ENCODE results near the gene LRP1. TPM values are rescaled to one million over a fixed set of nuclear protein-coding genes. Genes with fewer than 3 reads are reported as not detected.

LRP1 gene
- total RNA-seq, 4 donors from 2014 or later, result 185 to 292 (median 216) TPM

- no peak for ATAC-seq
- Histone ChIP-seq H3K4me3 (no peak overlapping the region), H3K4me1 (peaks cover 0 to 44% (median 14%) of the 10 kb centered on the region in 3 donors), H3K27ac (no peak overlapping the region), H3K9me3 (no peaks in the 10 kb centered on the region), H3K36me3 (no peaks in the 10 kb centered on the region), H3K27me3 (peaks cover 99% of the 10 kb centered on the region)
- TF ChIP-seq CTCF (IDR thresholded peaks at IDR 0.05) (no peak), POLR2AphosphoS5 (IDR thresholded peaks at IDR 0.05) (no peak), EP300 (IDR thresholded peaks at IDR 0.05) (no peak), POLR2A (IDR thresholded peaks at IDR 0.05) (no peak)
- 12 to 28% methylated on average over 5 to 17 of the region's 38 CpGs for WGBS, 2 donors (ENCODE audit: low coverage in 1 of 2)
These were observed 91.9 kb downstream of the LRP1 start for GRCh38 chr12:57219993-57220754.

- H3K4me3 ChIP-seq, result no peak overlapping the region
- H3K27me3 ChIP-seq, result peaks cover 99% of the 10 kb centered on the region
- H3K36me3 ChIP-seq, result no peaks in the 10 kb centered on the region
- no peak for ATAC-seq
- no peaks in the 10 kb centered on the region for H3K9me3 ChIP-seq
- peaks cover 0 to 44% (median 14%) of the 10 kb centered on the region in 3 donors for H3K4me1 ChIP-seq
- WGBS, 2 donors (ENCODE audit: low coverage in 1 of 2), result 56 to 86% methylated on average over 1 of the region's 1 CpG
- H3K27ac ChIP-seq, result no peak overlapping the region
- no peak for TF ChIP-seq POLR2AphosphoS5 (IDR thresholded peaks at IDR 0.05)
- no peak for TF ChIP-seq CTCF (IDR thresholded peaks at IDR 0.05)
- TF ChIP-seq POLR2A (IDR thresholded peaks at IDR 0.05), result no peak
- no peak for TF ChIP-seq EP300 (IDR thresholded peaks at IDR 0.05)
These were observed 92.5 kb downstream of the LRP1 start for GRCh38 chr12:57220770-57221168.

- TF ChIP-seq CTCF (IDR thresholded peaks at IDR 0.05), result no peak
- no peak for TF ChIP-seq EP300 (IDR thresholded peaks at IDR 0.05)
- TF ChIP-seq POLR2A (IDR thresholded peaks at IDR 0.05), result no peak
- TF ChIP-seq POLR2AphosphoS5 (IDR thresholded peaks at IDR 0.05), result no peak
- no peak overlapping the region for H3K4me3 ChIP-seq
- 34% methylated on average over 6 of the region's 24 CpGs; no CpG with 5 or more reads in 1 of the 2 donors for WGBS, 2 donors (ENCODE audit: low coverage in 1 of 2)
- peaks cover 0 to 41% (median 9%) of the 10 kb centered on the region in 3 donors for H3K4me1 ChIP-seq
- H3K36me3 ChIP-seq, result no peaks in the 10 kb centered on the region
- H3K27ac ChIP-seq, result no peak overlapping the region
- no peak for ATAC-seq
- H3K27me3 ChIP-seq, result peaks cover 99% of the 10 kb centered on the region
- H3K9me3 ChIP-seq, result no peaks in the 10 kb centered on the region
These were observed 93.1 kb downstream of the LRP1 start for GRCh38 chr12:57221169-57221917.

- Histone ChIP-seq H3K4me1 (peaks cover 0 to 38% (median 6%) of the 10 kb centered on the region in 3 donors), H3K9me3 (no peaks in the 10 kb centered on the region), H3K4me3 (no peak overlapping the region), H3K27me3 (peaks cover 100% of the 10 kb centered on the region), H3K36me3 (no peaks in the 10 kb centered on the region), H3K27ac (no peak overlapping the region)
- 35% methylated on average over 4 of the region's 13 CpGs; no CpG with 5 or more reads in 1 of the 2 donors for WGBS, 2 donors (ENCODE audit: low coverage in 1 of 2)
- ATAC-seq, result no peak
- TF ChIP-seq POLR2A (IDR thresholded peaks at IDR 0.05) (no peak), CTCF (IDR thresholded peaks at IDR 0.05) (no peak), POLR2AphosphoS5 (IDR thresholded peaks at IDR 0.05) (no peak), EP300 (IDR thresholded peaks at IDR 0.05) (no peak)
These were observed 94.3 kb downstream of the LRP1 start for GRCh38 chr12:57222286-57223190.

Data from gastroesophageal sphincter (tissue), 4 donors.